ENCODE data around the gene CCNYL1.

Gene CCNYL1

GRCh38 chr2:207791579-207792243 lies 80.3 kb downstream of the CCNYL1 start:
- DNase-seq (ENCODE audit: low read depth in 2 of 2) = no peak

- no peak for DNase-seq (ENCODE audit: low read depth in 2 of 2)
These were observed 80.9 kb downstream of the CCNYL1 start for GRCh38 chr2:207792244-207792785.

DNA sequence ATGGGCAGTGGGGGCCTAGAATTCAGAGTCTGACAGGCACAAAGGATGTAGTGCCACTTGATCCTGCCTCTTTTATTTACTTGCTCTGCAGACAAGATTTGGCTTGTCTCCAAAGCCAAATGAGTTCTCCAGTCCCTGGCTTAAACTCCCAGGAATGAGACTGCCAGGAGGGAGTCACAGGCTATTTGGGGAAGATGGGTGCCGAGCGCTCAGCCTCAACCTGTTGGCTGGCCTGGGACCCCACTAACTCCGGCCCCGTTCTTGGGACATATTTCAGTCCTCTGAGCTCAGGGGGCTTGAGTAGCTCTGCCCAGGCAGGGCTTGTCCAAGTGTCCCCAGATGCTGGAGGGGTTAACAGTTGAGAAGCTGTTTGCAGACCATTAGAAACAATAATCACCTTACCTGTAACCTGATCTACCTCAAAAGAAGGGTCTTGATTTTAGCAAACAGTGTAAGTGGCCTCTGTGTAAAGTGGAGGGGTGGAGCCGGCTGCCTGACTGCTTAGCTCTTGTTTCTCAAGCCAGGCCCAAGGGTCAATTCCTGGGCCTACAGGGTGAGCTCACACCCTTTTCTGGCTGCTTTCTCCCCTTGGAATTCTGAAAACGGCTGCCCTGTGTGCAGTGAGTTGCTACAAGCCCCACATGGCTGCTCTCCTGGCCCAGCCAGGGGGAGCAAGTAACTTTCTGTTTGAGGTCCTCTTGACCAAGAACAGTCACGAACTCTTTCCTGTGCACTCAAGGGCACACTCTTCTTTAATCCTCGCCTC lies 85.3 kb downstream of the CCNYL1 start:
- no peak for DNase-seq (ENCODE audit: low read depth in 2 of 2)

DNA sequence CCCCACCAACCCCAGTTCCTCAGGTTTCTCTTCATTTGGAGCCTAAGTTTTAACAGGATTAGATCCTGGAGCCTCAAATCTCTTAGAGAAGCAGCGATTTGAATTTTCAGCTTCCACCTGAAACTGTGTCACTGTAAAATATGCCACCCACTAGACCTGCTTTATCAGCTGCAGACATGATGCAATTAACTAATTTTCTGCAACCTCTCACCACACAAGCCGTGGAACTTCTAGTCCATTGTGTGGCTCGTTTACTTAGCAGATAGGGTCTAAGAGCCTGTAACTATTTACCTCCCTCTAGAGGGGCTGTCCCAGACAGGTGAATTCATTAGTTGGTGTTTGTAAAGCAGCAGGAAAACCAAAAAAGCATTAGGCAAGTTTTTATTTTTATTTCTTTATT lies 89.8 kb downstream of the CCNYL1 start:
- DNase-seq (ENCODE audit: low read depth in 2 of 2) = no peak

DNA sequence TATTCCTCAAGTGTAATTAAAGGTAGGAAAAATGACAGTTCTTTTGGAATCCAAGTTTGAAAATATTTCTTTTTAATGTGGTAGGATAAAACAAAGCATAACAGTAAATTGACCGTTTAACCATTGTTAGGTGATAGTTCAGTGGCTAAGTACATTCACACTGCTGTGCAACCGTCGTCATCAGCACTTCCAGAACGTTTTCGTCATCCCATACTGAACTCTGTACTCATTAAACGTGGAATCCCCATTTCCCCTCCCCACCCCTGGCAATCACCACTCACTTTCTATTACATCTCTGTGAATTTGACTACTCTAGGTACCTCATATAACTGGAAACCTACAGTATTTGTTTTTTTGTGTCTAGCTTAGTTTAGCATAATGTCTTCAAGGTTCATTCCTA lies 91.2 kb downstream of the CCNYL1 start:
- DNase-seq (ENCODE audit: low read depth in 2 of 2) = no peak
